Stimulated activated CD4-positive, alpha-beta T cell treated with anti-CD3 and anti-CD28 coated beads, Interleukin-15, amount 100 ng/mL, for 24 hours (primary cell): Measurements from ENCODE around the gene ABCA12.

Experiments used
- DNase-seq: peaks from one replicate; pipeline ENCODE4 v3.0.0-alpha.2; 2020

Gene ABCA12

GRCh38 chr2:215034154-215034553, 104.3 kb downstream of the ABCA12 start:
- no peak for DNase-seq

GRCh38 chr2:215032153-215032552, 106.3 kb downstream of the ABCA12 start:
- DNase-seq: no peak

DNA sequence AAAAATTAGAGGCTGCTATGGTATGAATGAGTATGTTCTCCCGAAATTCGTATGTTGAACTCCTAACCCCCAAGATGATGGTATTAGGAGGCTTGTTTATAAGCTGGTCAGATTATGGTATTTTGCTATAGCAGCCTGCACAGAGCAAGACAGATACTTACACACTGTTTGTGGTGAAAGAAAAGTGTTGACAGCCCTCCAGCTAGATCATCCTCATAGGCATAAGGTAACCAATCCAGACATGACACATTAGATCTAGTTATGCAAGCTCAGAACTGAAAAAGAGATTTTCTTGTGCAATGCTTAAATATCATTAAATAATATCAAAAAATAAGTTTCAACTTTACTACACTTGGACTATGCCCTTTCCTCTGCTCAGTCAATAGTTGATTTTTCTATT, 107.1 kb downstream of the ABCA12 start:
- no peak for DNase-seq

DNA sequence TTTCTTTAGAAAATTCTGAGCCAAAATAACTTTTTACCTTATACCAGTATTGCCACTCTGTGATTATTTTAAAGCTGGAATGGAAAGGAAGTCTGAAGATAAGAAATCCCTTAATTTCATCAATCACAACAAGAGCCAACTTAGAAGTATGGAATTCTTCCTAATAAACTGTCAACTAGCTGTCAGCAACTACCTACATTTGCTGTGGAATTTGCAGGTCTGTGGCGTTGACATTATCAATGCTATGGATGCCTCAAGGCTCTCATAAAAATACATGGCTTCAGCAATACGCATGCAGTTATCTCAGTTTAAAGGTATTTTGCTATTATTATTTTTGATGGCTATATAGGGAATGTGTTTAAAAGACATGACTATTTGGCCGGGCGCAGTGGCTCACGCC, 108.5 kb downstream of the ABCA12 start:
- no peak for DNase-seq

DNA sequence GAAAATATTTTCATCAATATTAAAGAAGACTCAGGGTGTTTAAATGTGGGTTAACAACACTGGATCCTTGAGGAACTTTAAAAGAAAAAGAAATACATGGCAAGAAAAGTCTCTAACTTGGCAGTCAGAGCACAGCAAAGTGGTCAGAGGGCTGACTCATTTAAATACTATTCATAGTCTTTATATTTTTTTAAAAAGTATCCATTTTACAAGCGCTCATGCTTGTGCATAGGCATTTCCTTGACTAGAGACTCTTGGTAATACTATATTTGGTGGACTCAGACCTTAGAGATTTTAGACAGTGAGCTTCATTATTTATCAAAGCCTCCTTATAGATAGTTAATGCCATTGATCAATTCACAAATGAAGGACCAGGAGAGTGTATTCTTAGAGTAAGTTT, 110.2 kb downstream of the ABCA12 start:
- no peak for DNase-seq

DNA sequence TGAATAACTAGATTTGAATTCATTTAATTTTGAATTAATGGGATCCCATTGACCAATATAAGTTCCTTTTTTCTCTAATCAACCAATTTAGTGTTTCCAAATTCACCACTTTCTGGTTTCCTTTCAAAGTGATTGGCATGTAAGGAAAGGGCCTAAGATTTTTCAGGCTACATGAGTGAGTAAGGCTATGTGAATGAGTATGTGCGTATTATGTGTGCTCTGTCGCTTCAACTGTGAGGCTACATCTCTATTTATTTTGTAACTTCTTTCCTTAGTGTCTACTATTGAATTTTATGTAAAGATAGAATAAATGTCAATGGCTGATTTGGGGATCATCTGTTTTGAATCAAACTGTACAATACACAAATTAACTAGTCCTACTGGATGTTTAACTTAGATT, 110.6 kb downstream of the ABCA12 start:
- DNase-seq: no peak

- DNase-seq: no peak
Measured at GRCh38 chr2:215022910-215023309, 115.5 kb downstream of the ABCA12 start.

DNA sequence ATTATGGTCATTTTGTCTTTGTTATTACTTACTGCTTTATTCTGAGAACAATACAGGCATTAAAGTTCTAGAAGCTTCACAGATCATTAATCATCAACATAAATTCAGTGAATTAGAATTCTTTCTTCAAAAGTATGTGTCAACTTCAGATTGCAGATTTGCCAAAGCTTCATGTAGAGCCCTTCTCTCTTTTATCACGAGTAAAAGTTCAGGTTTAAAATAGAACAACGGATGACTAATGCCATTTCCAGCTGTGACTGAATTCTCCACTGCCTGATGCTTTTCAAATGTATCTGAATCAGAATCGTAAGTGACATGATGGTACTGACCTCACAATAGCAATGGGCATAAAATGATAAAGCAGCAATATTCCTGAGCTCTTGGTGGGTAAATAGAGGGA, 116.0 kb downstream of the ABCA12 start:
- no peak for DNase-seq

- DNase-seq: no peak
Measured at GRCh38 chr2:215020283-215020682, 118.1 kb downstream of the ABCA12 start.

DNA sequence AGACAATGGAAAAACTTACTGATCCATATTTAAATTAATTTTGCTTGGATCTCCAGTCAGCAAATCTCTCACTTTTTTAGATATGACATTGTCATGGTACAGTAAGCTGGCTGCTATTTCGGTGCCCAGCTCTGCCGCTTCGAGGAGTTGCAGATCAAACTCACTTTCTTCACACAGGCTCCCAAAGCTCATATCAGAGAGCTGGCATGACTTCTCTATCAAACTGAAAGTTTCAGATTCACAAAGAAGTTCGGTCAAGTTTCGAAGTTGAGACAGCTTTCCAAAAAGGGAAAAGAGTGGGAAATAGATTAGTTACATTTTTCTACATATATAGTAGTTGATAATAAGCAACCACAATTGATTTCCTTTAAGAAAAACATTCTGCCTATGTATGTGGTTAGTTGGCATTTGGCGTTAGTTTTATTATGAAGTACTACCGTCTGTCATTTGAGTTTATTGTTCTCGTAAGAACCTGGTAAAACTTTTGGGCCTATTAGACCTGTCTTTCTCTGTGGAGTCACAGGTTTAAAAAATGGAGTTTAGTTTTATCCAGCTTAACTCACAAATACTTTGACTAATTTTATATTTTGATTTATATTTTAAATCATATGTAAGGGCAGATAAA, 118.8 kb downstream of the ABCA12 start:
- DNase-seq: no peak

DNA sequence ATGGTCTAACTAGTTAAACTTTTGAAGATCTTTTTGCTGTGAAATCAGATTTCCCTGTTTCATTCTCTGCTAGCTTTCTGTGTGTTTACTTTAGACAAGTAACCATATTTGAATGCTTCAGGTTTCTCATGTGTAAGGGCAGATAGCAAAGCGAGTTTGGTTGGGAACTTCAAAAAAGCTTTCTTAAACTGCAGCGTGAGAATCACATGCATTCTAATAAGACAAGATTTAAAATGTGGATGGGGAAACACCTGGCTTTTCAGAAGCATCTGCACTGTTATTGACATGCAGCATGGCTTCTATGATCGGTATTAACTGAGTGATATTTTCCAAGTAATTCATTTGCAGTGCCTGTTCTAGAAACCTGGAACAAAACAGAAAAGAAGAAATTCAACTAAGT, 119.3 kb downstream of the ABCA12 start:
- DNase-seq: no peak

- DNase-seq: no peak
Measured at GRCh38 chr2:215015421-215015820, 123.0 kb downstream of the ABCA12 start.

GRCh38 chr2:215010390-215010789, 128.0 kb downstream of the ABCA12 start:
- DNase-seq: no peak

DNA sequence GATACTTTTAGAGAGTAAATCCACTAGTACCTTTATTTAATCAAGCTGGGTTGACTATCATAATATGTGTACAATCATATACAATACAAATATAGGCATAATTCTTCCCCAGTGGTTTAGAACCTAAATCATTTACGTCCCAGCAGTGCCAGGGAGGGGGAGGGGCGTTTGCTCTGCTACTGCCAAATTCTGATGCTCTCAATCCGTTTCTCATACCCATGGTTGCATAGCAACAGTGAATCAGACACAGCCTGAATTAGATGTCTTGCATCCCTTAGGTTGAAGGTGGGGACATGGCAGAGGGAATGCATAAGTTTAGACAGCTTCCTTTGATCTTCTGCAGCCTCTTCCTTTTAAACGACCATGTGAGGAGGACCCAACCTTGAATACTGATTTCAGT, 135.4 kb downstream of the ABCA12 start:
- no peak for DNase-seq

DNA sequence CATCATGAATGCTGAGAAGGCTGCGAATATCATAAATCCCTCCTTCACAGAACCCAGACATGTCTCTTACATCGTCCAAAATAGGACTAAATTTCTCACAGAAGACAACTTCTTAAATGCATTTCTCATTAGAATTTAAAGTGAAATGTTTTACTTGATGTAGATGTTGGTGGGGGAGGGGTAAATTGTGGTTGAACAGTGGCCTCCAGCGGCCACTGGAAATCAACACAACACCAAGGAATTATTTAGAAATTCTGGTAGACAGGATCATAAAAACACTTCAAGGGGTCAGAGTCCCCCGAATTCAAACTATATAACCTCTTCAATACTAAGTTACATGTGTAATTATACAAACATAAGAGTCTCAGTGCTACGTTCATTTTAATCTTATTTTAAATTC, 135.9 kb downstream of the ABCA12 start:
- no peak for DNase-seq

- no peak for DNase-seq
Measured at GRCh38 chr2:215000721-215001120, 137.7 kb downstream of the ABCA12 start.

- DNase-seq: no peak
Measured at GRCh38 chr2:214995926-214996670, 142.3 kb downstream of the ABCA12 start.

GRCh38 chr2:214995409-214995808, 143.0 kb downstream of the ABCA12 start:
- DNase-seq: no peak

DNA sequence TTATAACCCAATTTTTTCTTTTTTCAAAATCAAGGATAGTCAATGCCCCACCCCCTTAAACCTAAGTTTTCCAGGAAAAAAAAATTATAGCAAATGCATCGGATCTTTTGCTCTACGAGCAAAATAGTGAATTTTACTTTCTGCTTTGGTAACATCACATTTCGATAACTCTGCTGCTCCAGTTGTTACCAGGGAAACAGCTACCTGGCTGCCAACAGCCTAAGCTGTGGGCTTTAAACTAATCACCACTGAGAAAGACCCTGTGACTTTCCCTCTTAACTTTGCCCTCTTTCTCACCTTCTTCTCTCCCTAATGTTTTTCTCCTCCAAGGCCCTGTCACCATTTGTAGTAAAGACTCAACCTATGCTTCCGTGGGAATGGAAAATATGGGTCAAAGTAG, 145.5 kb downstream of the ABCA12 start:
- DNase-seq: no peak

DNA sequence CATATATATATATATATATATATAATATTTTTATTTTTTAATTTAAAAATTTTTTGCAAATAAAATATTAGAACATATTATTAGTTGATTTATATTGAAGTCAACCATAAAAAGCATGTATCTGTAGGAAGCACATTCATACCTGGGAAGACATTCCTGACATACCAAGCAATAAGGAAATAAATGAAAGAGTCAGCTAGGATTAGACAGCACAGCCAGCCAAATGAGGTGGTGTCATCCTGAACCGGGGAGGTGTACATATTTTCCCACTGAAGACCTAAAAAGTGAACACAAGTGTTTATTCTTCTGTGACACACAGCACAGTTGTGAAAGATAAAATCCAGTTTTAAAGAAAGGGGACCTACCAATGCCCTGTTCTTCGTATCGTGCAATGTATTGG, 149.2 kb downstream of the ABCA12 start:
- no peak for DNase-seq

GRCh38 chr2:214987261-214987660, 151.2 kb downstream of the ABCA12 start:
- DNase-seq: no peak

- DNase-seq: no peak
Measured at GRCh38 chr2:214985619-214986018, 152.8 kb downstream of the ABCA12 start.

DNA sequence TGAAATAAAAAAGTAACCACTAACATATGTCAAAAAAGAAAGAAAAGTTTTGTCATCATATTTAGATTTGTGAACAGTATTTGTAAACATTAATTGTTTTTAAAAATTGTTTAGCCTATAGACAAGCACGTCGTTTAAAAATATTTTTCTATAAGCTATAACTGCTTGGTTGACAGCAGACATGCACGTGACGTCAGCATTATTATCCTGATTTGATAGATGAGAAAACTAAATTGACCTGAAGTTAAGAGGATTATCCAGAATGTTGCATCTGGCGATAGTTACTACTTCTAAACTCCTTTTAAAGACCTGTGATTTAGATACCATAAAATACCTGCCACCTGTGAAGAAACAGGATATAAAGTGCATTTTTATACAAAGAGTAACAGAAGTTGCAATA, 172.0 kb downstream of the ABCA12 start:
- DNase-seq: no peak

DNA sequence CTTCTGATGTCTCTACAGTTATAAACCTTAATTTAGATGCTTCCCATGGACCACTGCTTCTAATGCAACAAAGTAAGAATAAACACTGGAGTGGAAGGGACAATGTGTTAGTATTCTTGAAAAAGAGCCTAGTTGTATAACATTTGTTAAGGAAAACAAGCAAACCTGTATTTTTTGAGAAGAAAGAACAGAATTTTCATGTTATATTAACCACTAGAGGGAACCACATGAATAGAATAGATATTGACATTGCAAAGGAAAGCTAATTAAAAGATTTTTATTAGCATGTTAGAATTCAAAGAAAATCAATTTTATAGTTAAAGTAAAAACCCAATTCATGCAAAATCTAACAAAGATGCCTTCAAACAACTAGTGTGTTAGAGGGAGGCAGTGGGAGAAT, 177.7 kb downstream of the ABCA12 start:
- DNase-seq: no peak

DNA sequence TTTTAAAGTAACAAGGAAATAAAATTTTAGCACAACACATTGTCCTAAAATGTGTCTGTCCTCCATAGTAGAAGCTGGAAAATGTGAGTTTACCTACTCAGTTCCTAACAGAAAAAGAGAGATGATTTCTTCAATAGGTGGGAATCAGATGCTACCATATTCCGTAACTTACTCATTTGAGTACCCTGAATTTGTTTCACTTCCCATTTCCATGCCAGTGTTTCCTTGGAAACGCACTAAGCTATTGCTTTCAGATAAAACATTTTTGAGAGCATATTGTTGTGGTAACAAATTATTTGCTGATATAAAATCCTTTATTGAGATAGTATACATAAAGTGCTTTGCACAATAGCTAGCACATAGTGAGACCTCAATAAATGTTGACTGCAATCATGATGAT, 191.5 kb downstream of the ABCA12 start:
- no peak for DNase-seq
